ENCODE results near the gene POLR2A.
"Not testable (repeated sequence)": the region's sequence is repeated elsewhere in the genome, so short reads cannot be mapped to it uniquely, and the experiment has no call there.

POLR2A gene

GRCh38 chr17:7460850-7461660 lies 23.1 kb upstream of the POLR2A start:
- DNase-seq: no peak

GRCh38 chr17:7462474-7463371 lies 21.4 kb upstream of the POLR2A start:
- no peak for DNase-seq

- no peak for DNase-seq
Observed at GRCh38 chr17:7463372-7463846, 20.8 kb upstream of the POLR2A start.

GRCh38 chr17:7464081-7464480 lies 20.1 kb upstream of the POLR2A start:
- DNase-seq: no peak

- DNase-seq: no peak
Observed at GRCh38 chr17:7465597-7466275, 18.4 kb upstream of the POLR2A start.

GRCh38 chr17:7466318-7466638 lies 17.9 kb upstream of the POLR2A start:
- DNase-seq: no peak

GRCh38 chr17:7466639-7467341 lies 17.4 kb upstream of the POLR2A start:
- DNase-seq: no peak

GRCh38 chr17:7467498-7467897 lies 16.7 kb upstream of the POLR2A start:
- no peak for DNase-seq

GRCh38 chr17:7468290-7468689 lies 15.9 kb upstream of the POLR2A start:
- no peak for DNase-seq

GRCh38 chr17:7468804-7469389 lies 15.3 kb upstream of the POLR2A start:
- DNase-seq: no peak

GRCh38 chr17:7469843-7470242 lies 14.3 kb upstream of the POLR2A start:
- not testable (repeated sequence) for DNase-seq

- DNase-seq: not testable (repeated sequence)
Observed at GRCh38 chr17:7470457-7470973, 13.7 kb upstream of the POLR2A start.

- DNase-seq: no peak
Observed at GRCh38 chr17:7471729-7472128, 12.4 kb upstream of the POLR2A start.

- DNase-seq: not testable (repeated sequence)
Observed at GRCh38 chr17:7474767-7475166, 9.4 kb upstream of the POLR2A start.

- DNase-seq: no peak
Observed at GRCh38 chr17:7475764-7476422, 8.3 kb upstream of the POLR2A start.

- no peak for DNase-seq
Observed at GRCh38 chr17:7476494-7476893, 7.7 kb upstream of the POLR2A start.

GRCh38 chr17:7476951-7477350 lies 7.2 kb upstream of the POLR2A start:
- DNase-seq: no peak

- no peak for DNase-seq
Observed at GRCh38 chr17:7477392-7478275, 6.5 kb upstream of the POLR2A start.

GRCh38 chr17:7478276-7479212 lies 5.6 kb upstream of the POLR2A start:
- no peak for DNase-seq
